Ascending aorta (tissue), 2 donors: ENCODE data around the gene MREG. TPM values are rescaled to one million over a fixed set of nuclear protein-coding genes. Genes with fewer than 3 reads are reported as not detected.
A peak's percentile ranks its signal among the peaks of the same experiment; 100 is the strongest.
"Not testable (repeated sequence)": the region's sequence is repeated elsewhere in the genome, so short reads cannot be mapped to it uniquely, and the experiment has no call there.

ENCODE experiments used
- DNase-seq, 2 donors: peaks; one replicate each; pipeline ENCODE4 v3.0.0-alpha.2; 2019; ENCODE audit warnings: low spot score in 2 of 2
- H3K27ac ChIP-seq, 2 donors: fragments of 200-600 bp; sonication (generic); one replicate each; pipeline ENCODE4 v1.5.1; 2016 to 2017; ENCODE audit warnings: mild to moderate bottlenecking in 1 of 2
- H3K27me3 ChIP-seq: fragments of 200-600 bp; sonication (generic); one replicate; pipeline ENCODE4 v1.5.1; 2017
- H3K36me3 ChIP-seq, 2 donors: fragments of 200-600 bp; sonication (generic); one replicate each; pipeline ENCODE4 v1.5.1; 2016
- H3K4me1 ChIP-seq, 2 donors: fragments of 200-600 bp; sonication (generic); one replicate each; pipeline ENCODE4 v1.5.1; 2016 to 2017; ENCODE audit warnings: mild to moderate bottlenecking in 1 of 2
- H3K4me3 ChIP-seq, 2 donors: fragments of 200-600 bp; sonication (generic); one replicate each; pipeline ENCODE4 v1.5.1; 2016 to 2017; ENCODE audit warnings: mild to moderate bottlenecking in 1 of 2
- H3K9me3 ChIP-seq, 2 donors: fragments of 200-600 bp; sonication (generic); one replicate each; pipeline ENCODE4 v1.5.1; 2016
- CTCF ChIP-seq, 3 experiments: fragments of 200-600 bp in 2 of 3; fragments of 450-650 bp in 1 of 3; sonication (generic) in 2 of 3; IDR thresholded peaks; one replicate each; pipeline ENCODE4 v1.5.1; 2016 to 2019; ENCODE audit warnings: antibody characterized with exemption in 3 of 3, mild to moderate bottlenecking in 1 of 3, moderate library complexity in 1 of 3
- intact Hi-C: fragments of 100-400 bp; cut with DNase I; formaldehyde crosslinking; loops from one replicate; pipeline ENCODE4 v1.15.1; 2023
- total RNA-seq: library from RNA; depleted of rRNA; stranded (reverse); fragments of >200 nt; gene quantifications from one replicate; pipeline ENCODE4 v1.1.0, GENCODE V29; 2016

MREG gene
- total RNA-seq, 1 donor from 2014 or later: not detected

GRCh38 chr2:215929602-215930335 lies 83.6 kb downstream of the MREG start:
- Histone ChIP-seq H3K27ac (no peak overlapping the region), H3K9me3 (no peaks in the 10 kb centered on the region), H3K27me3 (no peaks in the 10 kb centered on the region), H3K4me1 (no peaks in the 10 kb centered on the region), H3K36me3 (no peaks in the 10 kb centered on the region), H3K4me3 (no peak overlapping the region)
- no peak for TF ChIP-seq CTCF (IDR thresholded peaks at IDR 0.05)
- intact Hi-C loops: loop anchor here (5.0 kb wide), 1 partner anchor 567 kb away; no protein-coding TSS in a partner anchor
- DNase-seq: no peak

- H3K9me3 ChIP-seq: no peaks in the 10 kb centered on the region
- no peaks in the 10 kb centered on the region for H3K27me3 ChIP-seq
- no peaks in the 10 kb centered on the region for H3K4me1 ChIP-seq
- H3K4me3 ChIP-seq: no peak overlapping the region
- no peak overlapping the region for H3K27ac ChIP-seq
- TF ChIP-seq CTCF (IDR thresholded peaks at IDR 0.05): no peak
- no peaks in the 10 kb centered on the region for H3K36me3 ChIP-seq
- DNase-seq: no peak
- intact Hi-C loops: no loop called here
Observed at GRCh38 chr2:215928086-215928485, 85.3 kb downstream of the MREG start.

- intact Hi-C loops, H3K27me3 ChIP-seq, DNase-seq, H3K4me1 ChIP-seq, H3K4me3 ChIP-seq, H3K9me3 ChIP-seq, H3K27ac ChIP-seq, H3K36me3 ChIP-seq: not testable (repeated sequence)
Observed at GRCh38 chr2:215926992-215927391, 86.4 kb downstream of the MREG start.

GRCh38 chr2:215921895-215922294 lies 91.5 kb downstream of the MREG start:
- intact Hi-C loops: loop anchor here (2.0 kb wide), 1 partner anchor 467 kb away; no protein-coding TSS in a partner anchor
- no peak for TF ChIP-seq CTCF (IDR thresholded peaks at IDR 0.05)

GRCh38 chr2:215920244-215921100 lies 92.9 kb downstream of the MREG start:
- Histone ChIP-seq H3K9me3 (no peaks in the 10 kb centered on the region), H3K4me3 (no peak overlapping the region), H3K4me1 (peaks cover 5 to 16% of the 10 kb centered on the region in 2 donors), H3K36me3 (no peaks in the 10 kb centered on the region), H3K27ac (no peak overlapping the region), H3K27me3 (no peaks in the 10 kb centered on the region)
- intact Hi-C loops: loop anchor here (2.0 kb wide), 1 partner anchor 466 kb away; no protein-coding TSS in a partner anchor
- peak; percentile 81 to 85 (median 83) for TF ChIP-seq CTCF (IDR thresholded peaks at IDR 0.05)
- DNase-seq: peak in 1 of 2 donors; percentile 78

More at GRCh38 chr2:215921895-215922294, 91.5 kb downstream of the MREG start:
- no peaks in the 10 kb centered on the region for H3K9me3 ChIP-seq
- H3K4me1 ChIP-seq: peaks cover 5 to 16% of the 10 kb centered on the region in 2 donors
- H3K36me3 ChIP-seq: no peaks in the 10 kb centered on the region
- H3K27ac ChIP-seq: no peak overlapping the region
- peak in 1 of 2 donors; percentile 73 for DNase-seq
- no peaks in the 10 kb centered on the region for H3K27me3 ChIP-seq
- H3K4me3 ChIP-seq: no peak overlapping the region
